Naive B cell (primary cell): ENCODE data around the gene CDYL2. TPM values are rescaled to one million over a fixed set of nuclear protein-coding genes. Genes with fewer than 3 reads are reported as not detected.

Experiments used
- ATAC-seq, 2 donors: fragments of 150-1000 bp; cut with Tn5 transposase; 2 replicates each; pipeline ENCODE4 v1.10.0; 2021; ENCODE audit warnings: low read depth in 2 of 2, mild to moderate bottlenecking in 2 of 2, moderate library complexity in 2 of 2
- DNase-seq: peaks from one replicate; pipeline ENCODE4 v3.0.0; 2022
- H3K27ac Mint-ChIP-seq, 6 donors: one replicate each; pipeline ENCODE4 v1.8.0; 2020 to 2022; ENCODE audit warnings: mild to moderate bottlenecking in 6 of 6, mixed read lengths in 6 of 6, moderate library complexity in 5 of 6, inconsistent platforms in 2 of 6
- H3K27me3 Mint-ChIP-seq, 3 donors: one replicate each; pipeline ENCODE4 v1.8.0; 2021 to 2022; ENCODE audit warnings: mixed read lengths in 3 of 3, mild to moderate bottlenecking in 1 of 3
- H3K36me3 Mint-ChIP-seq, 2 donors: one replicate each; pipeline ENCODE4 v1.8.0; 2020 to 2022; ENCODE audit warnings: mixed read lengths in 2 of 2, inconsistent platforms in 1 of 2, mild to moderate bottlenecking in 1 of 2
- H3K4me1 Mint-ChIP-seq, 3 donors: one replicate each; pipeline ENCODE4 v1.8.0; 2020 to 2022; ENCODE audit warnings: mixed read lengths in 3 of 3, inconsistent platforms in 1 of 3, mild to moderate bottlenecking in 1 of 3, moderate library complexity in 1 of 3
- H3K4me3 Mint-ChIP-seq, 8 donors: one replicate each; pipeline ENCODE4 v1.8.0; 2020 to 2022; ENCODE audit warnings: mild to moderate bottlenecking in 8 of 8, mixed read lengths in 8 of 8, moderate library complexity in 8 of 8, inconsistent platforms in 2 of 8
- H3K9me3 Mint-ChIP-seq, 7 donors: one replicate each; pipeline ENCODE4 v1.8.0; 2020 to 2022; ENCODE audit warnings: mixed read lengths in 7 of 7, mild to moderate bottlenecking in 5 of 7, inconsistent platforms in 2 of 7, moderate library complexity in 1 of 7
- polyA plus RNA-seq, 6 donors: library from polyadenylated mRNA; unstranded; fragments of 300-500 nt; fragmentation: Illumina TruSeq; gene quantifications; one replicate each; pipeline ENCODE4 v1.2.3, GENCODE V29; 2021; ENCODE audit warnings: low read depth in 6 of 6

CDYL2 gene
- polyA plus RNA-seq, 6 donors from 2014 or later = 0.03 to 0.13 TPM; not detected in 4

- Mint-ChIP-seq H3K9me3 (no peaks in the 10 kb centered on the region), H3K27me3 (no peaks in the 10 kb centered on the region), H3K4me3 (no peak overlapping the region), H3K4me1 (no peaks in the 10 kb centered on the region), H3K27ac (no peak overlapping the region), H3K36me3 (peaks cover 0 to 6% of the 10 kb centered on the region in 2 donors)
- no peak for ATAC-seq
- no peak for DNase-seq
These were observed 95.6 kb downstream of the CDYL2 start for GRCh38 chr16:80708823-80709222.

GRCh38 chr16:80707686-80708085 lies 96.7 kb downstream of the CDYL2 start:
- no peaks in the 10 kb centered on the region for H3K4me1 Mint-ChIP-seq

GRCh38 chr16:80705596-80705995 lies 98.8 kb downstream of the CDYL2 start:
- no peak overlapping the region for H3K4me3 Mint-ChIP-seq
- no peaks in the 10 kb centered on the region for H3K9me3 Mint-ChIP-seq
- H3K27me3 Mint-ChIP-seq = no peaks in the 10 kb centered on the region
- no peak for ATAC-seq
- no peak for DNase-seq
- H3K36me3 Mint-ChIP-seq = peaks cover 0 to 6% of the 10 kb centered on the region in 2 donors
- H3K4me1 Mint-ChIP-seq = no peaks in the 10 kb centered on the region
- H3K27ac Mint-ChIP-seq = no peak overlapping the region

More at GRCh38 chr16:80707686-80708085, 96.7 kb downstream of the CDYL2 start:
- H3K27me3 Mint-ChIP-seq = no peaks in the 10 kb centered on the region
- peaks cover 0 to 6% of the 10 kb centered on the region in 2 donors for H3K36me3 Mint-ChIP-seq
- no peaks in the 10 kb centered on the region for H3K9me3 Mint-ChIP-seq
- no peak overlapping the region for H3K27ac Mint-ChIP-seq
- ATAC-seq (no peak), DNase-seq (no peak)
- no peak overlapping the region for H3K4me3 Mint-ChIP-seq

- H3K4me3 Mint-ChIP-seq = no peak overlapping the region
- no peak overlapping the region for H3K27ac Mint-ChIP-seq
- no peak for ATAC-seq
These were observed 99.5 kb downstream of the CDYL2 start for GRCh38 chr16:80704751-80705505.

GRCh38 chr16:80703131-80704071 lies 101.0 kb downstream of the CDYL2 start:
- H3K36me3 Mint-ChIP-seq = peaks cover 0 to 6% of the 10 kb centered on the region in 2 donors
- no peak overlapping the region for H3K27ac Mint-ChIP-seq
- DNase-seq (no peak), ATAC-seq (no peak)
- H3K27me3 Mint-ChIP-seq = no peaks in the 10 kb centered on the region
- H3K9me3 Mint-ChIP-seq = peaks cover 0 to 5% (median 0%) of the 10 kb centered on the region in 7 donors
- H3K4me1 Mint-ChIP-seq = peaks cover 0 to 4% (median 0%) of the 10 kb centered on the region in 3 donors
- H3K4me3 Mint-ChIP-seq = no peak overlapping the region

More at GRCh38 chr16:80704751-80705505, 99.5 kb downstream of the CDYL2 start:
- no peaks in the 10 kb centered on the region for H3K4me1 Mint-ChIP-seq
- peaks cover 0 to 2% (median 0%) of the 10 kb centered on the region in 7 donors for H3K9me3 Mint-ChIP-seq
- DNase-seq = no peak
- H3K27me3 Mint-ChIP-seq = no peaks in the 10 kb centered on the region
- peaks cover 0 to 6% of the 10 kb centered on the region in 2 donors for H3K36me3 Mint-ChIP-seq

GRCh38 chr16:80702696-80703095 lies 101.7 kb downstream of the CDYL2 start:
- DNase-seq (no peak), ATAC-seq (no peak)
- peaks cover 0 to 4% (median 0%) of the 10 kb centered on the region in 3 donors for H3K4me1 Mint-ChIP-seq
- H3K27me3 Mint-ChIP-seq = no peaks in the 10 kb centered on the region
- H3K4me3 Mint-ChIP-seq = no peak overlapping the region
- peaks cover 0 to 6% of the 10 kb centered on the region in 2 donors for H3K36me3 Mint-ChIP-seq
- H3K27ac Mint-ChIP-seq = no peak overlapping the region
- H3K9me3 Mint-ChIP-seq = peaks cover 0 to 5% (median 0%) of the 10 kb centered on the region in 7 donors

GRCh38 chr16:80700558-80700957 lies 103.8 kb downstream of the CDYL2 start:
- H3K36me3 Mint-ChIP-seq = no peaks in the 10 kb centered on the region
- ATAC-seq = no peak
- no peak for DNase-seq
- H3K27me3 Mint-ChIP-seq = no peaks in the 10 kb centered on the region
- peaks cover 0 to 4% (median 0%) of the 10 kb centered on the region in 3 donors for H3K4me1 Mint-ChIP-seq
- no peak overlapping the region for H3K4me3 Mint-ChIP-seq
- H3K27ac Mint-ChIP-seq = no peak overlapping the region
- H3K9me3 Mint-ChIP-seq = peaks cover 0 to 5% (median 0%) of the 10 kb centered on the region in 7 donors

- no peak overlapping the region for H3K4me3 Mint-ChIP-seq
- H3K27me3 Mint-ChIP-seq = peaks cover 8 to 15% (median 13%) of the 10 kb centered on the region in 3 donors
- H3K4me1 Mint-ChIP-seq = peaks cover 4 to 7% (median 5%) of the 10 kb centered on the region in 3 donors
- no peak for DNase-seq
- peaks cover 0 to 6% (median 0%) of the 10 kb centered on the region in 7 donors for H3K9me3 Mint-ChIP-seq
- no peak for ATAC-seq
- H3K36me3 Mint-ChIP-seq = no peaks in the 10 kb centered on the region
- H3K27ac Mint-ChIP-seq = no peak overlapping the region
These were observed 109.4 kb downstream of the CDYL2 start for GRCh38 chr16:80695020-80695419.

- no peak for DNase-seq
- H3K27me3 Mint-ChIP-seq = peaks cover 8 to 21% (median 16%) of the 10 kb centered on the region in 3 donors
These were observed 110.8 kb downstream of the CDYL2 start for GRCh38 chr16:80693553-80693952.

GRCh38 chr16:80692270-80692669 lies 112.1 kb downstream of the CDYL2 start:
- no peak overlapping the region for H3K27ac Mint-ChIP-seq
- DNase-seq (no peak), ATAC-seq (no peak)
- peaks cover 0 to 3% (median 0%) of the 10 kb centered on the region in 7 donors for H3K9me3 Mint-ChIP-seq
- H3K4me3 Mint-ChIP-seq = no peak overlapping the region
- H3K27me3 Mint-ChIP-seq = peaks cover 13 to 22% (median 21%) of the 10 kb centered on the region in 3 donors
- H3K4me1 Mint-ChIP-seq = peaks cover 0 to 7% (median 5%) of the 10 kb centered on the region in 3 donors
- H3K36me3 Mint-ChIP-seq = no peaks in the 10 kb centered on the region

More at GRCh38 chr16:80693553-80693952, 110.8 kb downstream of the CDYL2 start:
- H3K27ac Mint-ChIP-seq = no peak overlapping the region
- no peaks in the 10 kb centered on the region for H3K36me3 Mint-ChIP-seq
- no peak overlapping the region for H3K4me3 Mint-ChIP-seq
- peaks cover 0 to 2% (median 0%) of the 10 kb centered on the region in 7 donors for H3K9me3 Mint-ChIP-seq
- ATAC-seq = no peak
- H3K4me1 Mint-ChIP-seq = peaks cover under 1 to 7% (median 5%) of the 10 kb centered on the region in 3 donors

GRCh38 chr16:80691111-80691741 lies 113.2 kb downstream of the CDYL2 start:
- ATAC-seq (no peak), DNase-seq (no peak)
- H3K4me1 Mint-ChIP-seq = peaks cover 0 to 7% (median 5%) of the 10 kb centered on the region in 3 donors
- no peaks in the 10 kb centered on the region for H3K36me3 Mint-ChIP-seq
- H3K4me3 Mint-ChIP-seq = no peak overlapping the region
- no peak overlapping the region for H3K27ac Mint-ChIP-seq
- peaks cover 0 to 5% (median 0%) of the 10 kb centered on the region in 7 donors for H3K9me3 Mint-ChIP-seq
- peaks cover 17 to 25% (median 21%) of the 10 kb centered on the region in 3 donors for H3K27me3 Mint-ChIP-seq

- Mint-ChIP-seq H3K27me3 (peaks cover 22 to 27% (median 25%) of the 10 kb centered on the region in 3 donors), H3K4me1 (peaks cover 0 to 7% (median 5%) of the 10 kb centered on the region in 3 donors), H3K9me3 (peaks cover 0 to 5% (median 0%) of the 10 kb centered on the region in 7 donors), H3K36me3 (no peaks in the 10 kb centered on the region), H3K4me3 (no peak overlapping the region), H3K27ac (no peak overlapping the region)
- no peak for DNase-seq
- no peak for ATAC-seq
These were observed 114.9 kb downstream of the CDYL2 start for GRCh38 chr16:80689487-80689886.

GRCh38 chr16:80687606-80688005 lies 116.8 kb downstream of the CDYL2 start:
- DNase-seq = no peak
- Mint-ChIP-seq H3K4me3 (no peak overlapping the region), H3K36me3 (no peaks in the 10 kb centered on the region), H3K4me1 (peaks cover 0 to 7% (median 5%) of the 10 kb centered on the region in 3 donors), H3K27me3 (peaks cover 35 to 43% (median 36%) of the 10 kb centered on the region in 3 donors), H3K9me3 (peaks cover 0 to 5% (median 0%) of the 10 kb centered on the region in 7 donors), H3K27ac (no peak overlapping the region)
- ATAC-seq = no peak
